GM20000 (cell line): ENCODE results near the gene ST6GALNAC3.

Experiments used
- DNase-seq: peaks from one replicate; pipeline ENCODE4 v3.0.0; 2012; ENCODE audit warnings: low spot score
- TF ChIP-seq, protein P1 (sequence below): IDR thresholded peaks from 2 replicates; pipeline ENCODE4 v1.5.1; 2012; ENCODE audit warnings: mild to moderate bottlenecking, control low read depth; ENCODE audit errors: extremely low read depth, missing control alignments

ST6GALNAC3 gene

DNA sequence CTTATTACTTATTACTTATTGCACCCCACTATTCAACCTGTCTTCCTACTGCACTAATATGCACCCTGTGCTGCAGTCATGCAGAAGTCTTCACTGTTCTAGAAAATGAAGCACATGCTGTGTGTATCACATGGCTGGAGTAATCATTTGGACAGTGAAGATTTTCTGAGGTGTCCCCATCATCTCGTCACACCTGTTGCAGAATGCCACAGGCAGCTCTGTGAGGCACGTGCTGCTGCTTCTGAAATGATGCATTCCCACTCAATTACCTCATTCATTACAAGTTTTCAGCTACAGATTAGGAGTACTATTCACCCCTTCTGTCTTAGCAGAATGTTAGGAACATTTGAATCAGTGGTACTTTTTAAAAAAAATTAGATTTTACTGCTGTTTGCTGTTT, 467.1 kb downstream of the ST6GALNAC3 start:
- TF ChIP-seq, protein P1, sequence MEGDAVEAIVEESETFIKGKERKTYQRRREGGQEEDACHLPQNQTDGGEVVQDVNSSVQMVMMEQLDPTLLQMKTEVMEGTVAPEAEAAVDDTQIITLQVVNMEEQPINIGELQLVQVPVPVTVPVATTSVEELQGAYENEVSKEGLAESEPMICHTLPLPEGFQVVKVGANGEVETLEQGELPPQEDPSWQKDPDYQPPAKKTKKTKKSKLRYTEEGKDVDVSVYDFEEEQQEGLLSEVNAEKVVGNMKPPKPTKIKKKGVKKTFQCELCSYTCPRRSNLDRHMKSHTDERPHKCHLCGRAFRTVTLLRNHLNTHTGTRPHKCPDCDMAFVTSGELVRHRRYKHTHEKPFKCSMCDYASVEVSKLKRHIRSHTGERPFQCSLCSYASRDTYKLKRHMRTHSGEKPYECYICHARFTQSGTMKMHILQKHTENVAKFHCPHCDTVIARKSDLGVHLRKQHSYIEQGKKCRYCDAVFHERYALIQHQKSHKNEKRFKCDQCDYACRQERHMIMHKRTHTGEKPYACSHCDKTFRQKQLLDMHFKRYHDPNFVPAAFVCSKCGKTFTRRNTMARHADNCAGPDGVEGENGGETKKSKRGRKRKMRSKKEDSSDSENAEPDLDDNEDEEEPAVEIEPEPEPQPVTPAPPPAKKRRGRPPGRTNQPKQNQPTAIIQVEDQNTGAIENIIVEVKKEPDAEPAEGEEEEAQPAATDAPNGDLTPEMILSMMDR: no peak
- DNase-seq: no peak

DNA sequence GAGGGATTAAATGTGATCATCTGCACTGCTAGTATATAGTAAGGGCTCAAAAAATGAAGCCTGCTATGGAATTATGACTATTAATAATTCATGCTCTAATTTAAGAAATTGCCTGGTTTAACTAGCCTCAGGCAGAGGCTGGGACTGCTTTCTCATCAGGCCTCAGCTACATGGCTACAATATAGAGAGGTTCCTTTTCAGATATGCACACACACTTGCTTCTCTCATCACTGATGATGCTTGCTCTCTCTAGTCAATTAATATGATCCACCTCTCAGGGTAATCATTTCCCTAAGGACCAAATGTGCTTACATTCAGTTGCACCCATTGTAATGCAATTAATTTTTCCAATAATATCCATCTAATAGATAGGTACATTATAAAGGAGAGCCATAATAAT, 467.8 kb downstream of the ST6GALNAC3 start:
- no peak for DNase-seq

DNA sequence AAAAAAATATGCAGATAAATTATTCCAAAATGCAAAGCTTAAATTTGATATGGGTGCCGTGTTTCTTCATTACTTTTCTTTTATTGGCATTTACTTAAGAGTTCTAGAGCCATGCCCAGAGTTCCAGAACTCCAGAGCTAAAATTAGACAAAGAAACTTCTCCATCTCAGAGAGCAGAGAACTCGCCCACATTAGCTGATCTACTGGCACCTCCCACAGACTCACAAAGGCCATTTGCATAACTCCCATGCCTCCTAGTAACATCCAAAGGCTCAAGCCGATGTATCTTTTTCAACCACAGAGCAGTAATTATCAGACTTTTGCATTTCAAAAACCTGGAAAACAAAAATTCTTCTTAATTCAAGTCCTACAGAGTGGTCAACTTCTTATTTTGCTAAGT, 468.9 kb downstream of the ST6GALNAC3 start:
- no peak for DNase-seq
- TF ChIP-seq, protein P1: no peak

More for the DNA sequence above, 467.8 kb downstream of the ST6GALNAC3 start:
- TF ChIP-seq, protein P1: no peak

DNA sequence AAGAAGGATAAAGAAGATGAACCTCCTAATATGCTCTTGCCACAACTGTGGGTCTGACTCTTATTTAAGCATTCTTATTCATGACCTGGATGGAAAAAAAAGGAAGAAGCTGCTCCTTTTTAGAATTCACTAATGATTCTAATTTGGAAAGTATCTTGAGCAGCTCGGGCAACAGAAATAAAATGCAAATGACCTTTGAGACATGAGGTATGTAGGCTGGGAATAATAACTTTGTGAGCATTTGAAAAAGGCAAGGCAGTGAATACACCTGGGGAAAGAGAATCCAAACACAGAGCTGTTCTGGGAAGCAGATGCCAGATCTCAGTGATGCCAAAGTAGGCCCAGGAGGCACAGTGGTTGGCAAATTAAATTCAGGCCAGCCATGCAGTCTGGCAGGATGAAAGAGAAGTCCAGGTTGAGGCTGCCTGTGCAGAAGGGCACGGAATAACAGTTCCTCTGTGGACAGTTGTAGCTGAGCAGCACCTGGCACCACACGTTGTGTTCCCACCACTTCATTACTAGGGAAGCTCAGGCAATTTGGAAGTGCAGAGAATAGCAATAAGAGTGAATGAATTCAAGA, 471.9 kb downstream of the ST6GALNAC3 start:
- no peak for DNase-seq
- TF ChIP-seq, protein P1: no peak

DNA sequence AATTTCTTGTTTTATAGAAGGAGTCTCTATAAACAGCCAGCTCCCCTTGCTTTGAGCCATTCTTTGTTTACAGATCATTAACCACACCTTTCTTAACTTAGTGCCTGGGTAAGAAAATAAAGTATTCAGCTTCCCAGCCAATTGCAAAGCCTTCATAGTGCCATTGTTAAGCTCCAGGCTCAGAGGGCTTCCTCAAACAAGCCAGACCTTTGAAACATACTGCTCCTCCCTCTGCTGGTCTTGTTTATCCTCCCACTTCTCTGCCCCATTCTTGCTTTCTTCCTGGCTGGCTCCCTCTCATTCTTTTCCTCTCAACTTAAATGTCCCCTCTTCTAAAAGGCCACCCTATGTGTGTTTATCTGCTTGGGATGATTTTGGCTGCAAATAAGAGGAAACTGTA, 473.4 kb downstream of the ST6GALNAC3 start:
- TF ChIP-seq, protein P1: no peak
- DNase-seq: no peak

DNA sequence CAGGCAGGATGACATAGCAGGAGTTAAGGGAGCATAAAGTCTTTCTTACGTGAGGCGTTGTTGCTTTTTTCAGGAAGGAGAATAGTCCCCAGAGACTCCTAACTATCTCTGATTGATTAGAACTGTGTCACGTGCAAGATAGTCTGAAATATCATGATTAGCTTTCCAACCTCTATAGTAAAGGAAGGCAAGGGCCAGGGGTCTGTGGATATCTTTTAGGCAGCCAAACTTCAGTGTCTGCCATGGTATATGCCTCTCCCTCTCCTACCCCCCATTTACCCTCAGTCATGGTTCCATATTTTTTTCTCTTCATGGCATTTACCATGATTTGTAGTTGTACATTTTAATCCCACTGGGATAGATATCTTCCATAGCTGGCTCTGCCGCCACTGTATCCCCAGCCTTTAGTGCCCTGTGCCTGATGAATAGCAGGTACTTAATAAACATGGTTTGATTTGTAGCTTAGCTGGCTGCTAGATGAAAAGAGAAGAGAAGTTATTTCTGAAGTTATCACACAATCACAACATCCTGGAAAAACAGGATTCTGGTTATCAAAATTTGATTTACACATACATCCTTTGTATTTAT, 474.1 kb downstream of the ST6GALNAC3 start:
- TF ChIP-seq, protein P1: no peak
- DNase-seq: no peak

DNA sequence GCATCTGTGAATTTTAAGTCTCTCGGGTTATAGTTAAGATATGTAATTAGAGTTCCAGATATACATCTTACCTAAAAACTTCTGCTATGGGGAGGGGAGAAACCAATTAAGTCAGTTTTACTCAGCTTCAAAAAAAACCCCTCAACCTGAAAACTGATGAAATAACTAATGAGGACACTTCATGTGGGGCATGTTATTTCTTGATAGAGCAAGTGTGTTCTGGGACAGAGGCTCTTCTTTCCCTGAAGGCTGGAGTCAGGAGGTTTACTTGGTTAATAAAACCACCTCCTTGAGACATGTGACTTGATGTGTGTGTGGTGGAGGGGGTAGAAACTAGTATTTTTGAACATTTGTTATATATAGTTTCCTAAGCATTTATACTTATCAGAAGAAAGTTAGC, 479.7 kb downstream of the ST6GALNAC3 start:
- TF ChIP-seq, protein P1: no peak
- DNase-seq: no peak
